ENCODE measurements around the gene SERPINB1. TPM values are rescaled to one million over a fixed set of nuclear protein-coding genes. Genes with fewer than 3 reads are reported as not detected.
A peak's percentile ranks its signal among the peaks of the same experiment; 100 is the strongest.
"Not testable (repeated sequence)": the region's sequence is repeated elsewhere in the genome, so short reads cannot be mapped to it uniquely, and the experiment has no call there.

SERPINB1 gene
- total RNA-seq, 3 donors from 2014 or later = 35.1 to 53.6 (median 51.8) TPM

DNA sequence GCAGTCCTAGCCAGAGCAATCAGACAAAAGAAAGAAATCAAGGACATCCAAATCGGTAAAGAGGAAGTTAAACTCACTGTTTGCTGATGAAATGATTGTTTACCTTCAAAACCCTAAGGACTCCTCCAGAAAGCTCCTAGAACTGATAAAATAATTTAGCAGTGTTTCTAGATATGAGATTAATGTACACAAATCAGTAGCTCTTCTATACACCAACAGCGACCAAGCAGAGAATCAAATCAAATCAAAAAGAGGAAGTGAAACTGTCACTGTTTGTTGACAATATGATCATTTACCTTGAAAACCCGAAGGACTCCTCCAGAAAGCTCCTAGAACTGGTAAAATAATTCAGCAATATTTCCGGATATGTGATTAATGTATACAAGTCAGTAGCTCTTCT is 39.8 kb upstream of the SERPINB1 start:
- TF ChIP-seq POLR2AphosphoS5 (IDR thresholded peaks at IDR 0.05) (no peak), POLR2A (IDR thresholded peaks at IDR 0.05) (no peak)
- TF ChIP-seq, protein P1, sequence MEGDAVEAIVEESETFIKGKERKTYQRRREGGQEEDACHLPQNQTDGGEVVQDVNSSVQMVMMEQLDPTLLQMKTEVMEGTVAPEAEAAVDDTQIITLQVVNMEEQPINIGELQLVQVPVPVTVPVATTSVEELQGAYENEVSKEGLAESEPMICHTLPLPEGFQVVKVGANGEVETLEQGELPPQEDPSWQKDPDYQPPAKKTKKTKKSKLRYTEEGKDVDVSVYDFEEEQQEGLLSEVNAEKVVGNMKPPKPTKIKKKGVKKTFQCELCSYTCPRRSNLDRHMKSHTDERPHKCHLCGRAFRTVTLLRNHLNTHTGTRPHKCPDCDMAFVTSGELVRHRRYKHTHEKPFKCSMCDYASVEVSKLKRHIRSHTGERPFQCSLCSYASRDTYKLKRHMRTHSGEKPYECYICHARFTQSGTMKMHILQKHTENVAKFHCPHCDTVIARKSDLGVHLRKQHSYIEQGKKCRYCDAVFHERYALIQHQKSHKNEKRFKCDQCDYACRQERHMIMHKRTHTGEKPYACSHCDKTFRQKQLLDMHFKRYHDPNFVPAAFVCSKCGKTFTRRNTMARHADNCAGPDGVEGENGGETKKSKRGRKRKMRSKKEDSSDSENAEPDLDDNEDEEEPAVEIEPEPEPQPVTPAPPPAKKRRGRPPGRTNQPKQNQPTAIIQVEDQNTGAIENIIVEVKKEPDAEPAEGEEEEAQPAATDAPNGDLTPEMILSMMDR (IDR thresholded peaks at IDR 0.05) = no peak
- intact Hi-C loops (cut with DNase I; ENCODE audit: low total_unique reads) = no loop called here

DNA sequence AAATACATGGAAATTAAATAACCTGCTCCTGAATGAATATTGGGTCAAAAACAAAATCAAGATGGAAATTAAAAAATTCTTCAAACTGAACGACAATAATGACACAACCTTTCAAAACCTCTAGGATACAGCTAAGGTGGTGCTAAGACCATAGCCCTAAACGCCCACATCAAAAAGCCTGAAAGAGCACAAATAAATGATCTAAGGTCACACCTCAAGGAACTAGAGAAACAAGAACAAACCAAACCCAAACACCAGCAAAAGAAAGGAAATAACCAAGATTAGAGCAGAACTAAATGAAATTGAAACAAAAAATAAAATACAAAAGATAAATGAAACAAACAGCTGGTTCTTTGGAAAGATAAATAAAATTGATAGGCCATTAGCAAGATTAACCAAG is 38.5 kb upstream of the SERPINB1 start:
- H3K4me1 ChIP-seq; intact Hi-C loops (cut with DNase I; ENCODE audit: low total_unique reads); H3K36me3 ChIP-seq; H3K27me3 ChIP-seq; H3K27ac ChIP-seq; H3K4me3 ChIP-seq; H3K9me3 ChIP-seq; DNase-seq (ENCODE audit: low spot score in 2 of 2): not testable (repeated sequence)

More for the DNA sequence above, 39.8 kb upstream of the SERPINB1 start:
- no peaks in the 10 kb centered on the region for H3K9me3 ChIP-seq
- DNase-seq (ENCODE audit: low spot score in 2 of 2) = no peak
- no peaks in the 10 kb centered on the region for H3K36me3 ChIP-seq
- no peaks in the 10 kb centered on the region for H3K27me3 ChIP-seq
- no peak overlapping the region for H3K4me3 ChIP-seq
- no peaks in the 10 kb centered on the region for H3K4me1 ChIP-seq
- no peak overlapping the region for H3K27ac ChIP-seq

DNA sequence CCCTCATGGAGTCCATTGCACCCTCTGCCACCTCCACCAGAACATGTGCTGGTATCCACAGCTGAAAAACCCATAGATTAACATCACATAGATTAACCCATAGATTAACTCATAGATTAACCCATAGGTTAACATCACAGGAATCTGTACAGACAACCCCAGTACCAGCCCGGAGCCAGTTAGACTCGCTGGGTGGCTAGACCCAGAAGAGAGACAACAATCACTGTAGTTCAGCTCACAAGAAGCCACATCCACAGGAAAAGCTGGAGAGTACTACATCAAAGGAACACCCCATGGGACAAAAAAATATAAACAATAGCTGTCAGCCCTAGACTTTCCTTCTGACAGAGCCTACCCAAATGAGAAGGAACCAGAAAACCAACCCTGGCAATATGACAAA is 36.3 kb upstream of the SERPINB1 start:
- peak overlapping the region; percentile 83 to 95 for H3K27ac ChIP-seq
- DNase-seq (ENCODE audit: low spot score in 2 of 2) = no peak

DNA sequence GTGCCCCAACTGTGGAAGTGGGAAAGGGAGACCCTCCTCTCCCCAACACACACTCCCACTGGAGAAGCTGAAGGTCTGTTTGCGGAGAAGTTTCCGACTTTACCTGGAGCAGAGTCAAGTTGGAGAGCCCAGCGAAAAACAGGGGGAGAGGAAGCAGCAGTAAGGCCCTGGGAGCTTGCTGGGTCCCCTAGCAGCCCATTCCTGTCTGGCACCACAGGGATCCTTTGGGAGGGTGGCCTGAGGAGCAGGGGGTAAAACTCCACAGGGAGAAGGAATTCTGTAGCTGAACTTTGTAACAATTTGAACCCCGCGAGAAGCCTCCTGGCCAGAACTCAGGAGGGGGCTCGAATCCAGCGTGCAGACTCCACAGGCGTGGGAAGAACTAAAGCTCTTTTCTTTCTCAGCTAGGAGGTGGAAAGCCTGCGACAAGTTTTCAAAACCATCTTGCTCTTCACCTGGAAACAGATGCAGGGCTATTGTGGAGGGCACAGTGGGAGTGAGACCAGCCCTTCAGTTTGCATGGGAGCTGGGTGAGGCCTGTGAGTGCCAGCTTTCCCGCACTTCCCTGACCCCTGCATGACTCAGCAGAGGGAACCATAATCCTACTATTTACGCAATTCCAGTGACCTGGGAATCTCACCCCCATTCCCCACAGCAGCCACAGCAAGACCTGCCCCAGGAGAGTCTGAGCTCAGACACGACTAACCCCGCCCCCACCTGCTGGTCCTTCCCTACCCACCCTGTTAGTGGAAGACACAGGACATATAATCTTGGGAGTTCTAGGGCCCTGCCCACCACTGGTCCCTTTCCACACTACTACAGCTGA is 35.6 kb upstream of the SERPINB1 start:
- DNase-seq (ENCODE audit: low spot score in 2 of 2) = no peak
- Histone ChIP-seq H3K27me3 (no peaks in the 10 kb centered on the region), H3K9me3 (no peaks in the 10 kb centered on the region), H3K36me3 (no peaks in the 10 kb centered on the region), H3K27ac (peak overlapping the region; percentile 83 to 95), H3K4me1 (no peaks in the 10 kb centered on the region), H3K4me3 (peak overlapping the region in 2 of 3 donors; percentile 66 to 75)
- intact Hi-C loops (cut with DNase I; ENCODE audit: low total_unique reads) = no loop called here
- TF ChIP-seq POLR2AphosphoS5 (IDR thresholded peaks at IDR 0.05) (no peak), POLR2A (IDR thresholded peaks at IDR 0.05) (no peak)
- TF ChIP-seq, protein P1 (IDR thresholded peaks at IDR 0.05) = no peak

More for the DNA sequence above, 36.3 kb upstream of the SERPINB1 start:
- Histone ChIP-seq H3K27me3 (no peaks in the 10 kb centered on the region), H3K36me3 (no peaks in the 10 kb centered on the region), H3K9me3 (no peaks in the 10 kb centered on the region), H3K4me1 (no peaks in the 10 kb centered on the region), H3K4me3 (no peak overlapping the region)
- TF ChIP-seq POLR2A (IDR thresholded peaks at IDR 0.05) = no peak
- TF ChIP-seq, protein P1 (IDR thresholded peaks at IDR 0.05) = no peak
- TF ChIP-seq POLR2AphosphoS5 (IDR thresholded peaks at IDR 0.05) = no peak
- intact Hi-C loops (cut with DNase I; ENCODE audit: low total_unique reads) = no loop called here

DNA sequence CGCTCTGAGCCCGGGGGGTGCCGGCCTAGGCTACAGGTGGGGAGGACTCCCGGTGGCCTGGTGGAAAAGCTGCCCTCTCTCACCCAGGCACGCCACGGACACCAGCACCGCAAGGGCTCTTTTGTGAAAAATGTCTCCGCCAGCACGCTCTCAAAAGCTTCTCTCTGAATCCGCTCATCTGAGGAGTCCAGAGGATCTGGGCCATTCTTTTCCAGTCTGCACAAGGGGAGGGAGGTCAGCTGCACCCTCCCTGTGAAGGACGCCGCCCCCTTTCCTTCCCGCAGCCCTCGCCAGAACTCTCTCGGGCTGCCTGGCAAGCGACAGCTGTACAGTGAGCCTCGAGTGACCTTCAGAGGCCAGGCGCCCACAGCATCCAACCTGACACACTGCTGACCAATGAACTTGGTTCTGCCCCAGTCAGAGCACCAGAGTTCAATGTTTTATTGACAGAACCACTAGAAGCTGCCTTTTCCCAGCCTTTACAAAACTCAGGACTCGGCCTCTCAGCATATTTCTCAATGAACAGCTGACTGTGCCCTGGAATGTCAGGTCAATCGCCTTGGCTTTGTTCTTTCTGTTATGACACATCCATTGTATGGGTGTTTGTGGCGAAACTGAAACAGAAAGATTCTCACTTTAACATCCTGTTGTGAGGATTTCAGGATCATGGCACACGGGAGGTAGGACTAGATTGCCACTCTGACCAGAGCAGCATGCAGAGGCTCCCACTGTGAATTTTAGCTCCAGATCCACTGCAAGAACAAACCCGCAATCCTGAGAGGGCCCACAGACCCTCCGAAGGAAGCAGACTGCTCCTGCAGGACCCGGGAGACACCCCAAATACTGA is 34.8 kb upstream of the SERPINB1 start:
- intact Hi-C loops (cut with DNase I; ENCODE audit: low total_unique reads) = no loop called here
- TF ChIP-seq, protein P1 (IDR thresholded peaks at IDR 0.05) = peak in 1 of 3 donors; percentile 12
- TF ChIP-seq POLR2AphosphoS5 (IDR thresholded peaks at IDR 0.05) (peak; percentile 29 to 87 (median 45)), POLR2A (IDR thresholded peaks at IDR 0.05) (no peak)
- no peaks in the 10 kb centered on the region for H3K27me3 ChIP-seq
- H3K4me1 ChIP-seq = no peaks in the 10 kb centered on the region
- H3K36me3 ChIP-seq = no peaks in the 10 kb centered on the region
- H3K27ac ChIP-seq = peak overlapping the region; percentile 83 to 95
- peak in 1 of 2 donors; percentile 57 for DNase-seq (ENCODE audit: low spot score in 2 of 2)
- no peaks in the 10 kb centered on the region for H3K9me3 ChIP-seq
- peak overlapping the region; percentile 55 to 75 (median 66) for H3K4me3 ChIP-seq
